HG02798 (cell line): ENCODE data around the gene C16orf89.

Experiments
- ATAC-seq: cut with Tn5 transposase; IDR thresholded peaks from one replicate; pipeline ENCODE4 v1.9.1; 2021; ENCODE audit warnings: mild to moderate bottlenecking; ENCODE audit not compliant: unreplicated experiment, poor library complexity

Gene C16orf89

DNA sequence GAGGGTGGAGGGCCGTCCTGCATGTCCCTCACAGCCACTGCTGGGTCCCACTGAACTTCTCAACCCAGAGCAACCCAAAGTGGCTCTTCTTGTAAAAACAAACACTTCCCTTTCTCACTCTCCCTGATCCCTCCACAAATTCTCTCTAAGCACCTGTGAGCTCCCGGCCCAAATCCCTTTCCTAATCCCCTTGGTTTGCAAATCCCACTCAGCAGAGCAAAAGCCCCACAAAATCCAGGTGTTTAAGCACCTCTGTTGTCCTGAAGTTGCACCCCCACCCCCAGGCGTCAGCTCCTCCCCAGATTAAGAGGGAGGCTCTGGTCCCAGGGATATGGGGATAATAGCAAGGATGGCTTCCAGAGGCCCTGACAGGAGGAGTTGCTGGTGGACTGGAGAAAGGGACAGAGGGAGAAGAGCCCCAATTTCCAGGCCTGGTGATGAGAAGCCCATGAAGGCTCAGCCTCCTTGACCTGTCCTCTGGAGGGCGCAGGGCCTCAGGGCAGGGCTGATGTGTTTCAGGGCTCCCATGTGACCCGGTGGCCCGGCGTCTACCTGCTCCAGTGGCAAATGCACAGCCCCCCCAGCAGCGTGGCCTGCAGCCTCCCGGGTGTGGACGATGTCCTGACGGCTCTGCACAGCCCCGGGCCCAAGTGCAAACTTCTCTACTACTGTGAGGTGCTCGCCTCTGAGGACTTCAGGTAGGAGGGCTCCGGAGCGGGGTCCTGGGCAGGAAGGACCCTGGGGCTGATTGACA is 55.0 kb downstream of the C16orf89 start:
- no peak for ATAC-seq

- ATAC-seq = no peak
Observed at GRCh38 chr16:5008311-5008731, 57.4 kb downstream of the C16orf89 start.

DNA sequence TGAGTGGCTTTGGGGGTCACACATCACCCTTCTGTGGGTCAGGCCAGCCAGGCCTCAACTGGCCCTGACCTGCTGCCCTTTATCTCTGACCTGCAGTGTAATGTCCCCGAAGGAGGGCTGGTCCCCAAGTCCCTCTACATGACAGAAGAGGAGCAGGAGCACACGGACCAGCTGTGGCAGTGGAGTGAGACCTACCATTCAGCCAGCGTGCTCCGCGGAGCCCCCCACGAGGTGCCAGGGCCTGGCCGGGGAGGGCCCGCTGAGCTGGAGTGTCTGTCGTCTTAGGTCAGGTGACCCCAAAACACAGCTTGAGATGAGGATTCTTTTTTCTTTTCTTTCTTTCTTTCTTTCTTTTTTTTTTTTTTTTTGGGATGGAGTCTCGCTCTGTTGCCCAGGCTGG is 58.5 kb downstream of the C16orf89 start:
- ATAC-seq = no peak

- no peak for ATAC-seq
Observed at GRCh38 chr16:5006348-5007193, 59.2 kb downstream of the C16orf89 start.

GRCh38 chr16:5005916-5006315 is 59.8 kb downstream of the C16orf89 start:
- no peak for ATAC-seq

GRCh38 chr16:5004311-5004710 is 61.4 kb downstream of the C16orf89 start:
- ATAC-seq = no peak

DNA sequence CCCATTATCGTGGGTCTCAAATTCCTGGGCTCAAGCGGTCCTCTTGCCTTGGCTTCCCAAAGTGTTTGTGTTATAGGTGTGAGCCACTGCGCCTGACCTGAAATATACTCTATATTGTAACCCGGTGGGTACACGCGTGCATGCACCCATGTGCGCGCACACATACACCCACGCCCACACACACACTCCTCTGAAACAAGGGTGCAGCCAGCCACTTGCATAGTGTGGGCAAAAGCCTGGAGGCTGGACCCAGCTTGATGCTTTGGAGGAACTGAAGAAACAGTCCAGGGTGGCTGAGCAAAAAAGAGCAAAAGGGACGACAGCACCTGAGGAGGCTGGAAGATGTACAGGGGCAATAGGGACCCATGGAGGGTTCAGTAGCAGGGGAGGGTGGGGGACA is 61.9 kb downstream of the C16orf89 start:
- ATAC-seq = no peak

GRCh38 chr16:5003211-5003610 is 62.5 kb downstream of the C16orf89 start:
- no peak for ATAC-seq

DNA sequence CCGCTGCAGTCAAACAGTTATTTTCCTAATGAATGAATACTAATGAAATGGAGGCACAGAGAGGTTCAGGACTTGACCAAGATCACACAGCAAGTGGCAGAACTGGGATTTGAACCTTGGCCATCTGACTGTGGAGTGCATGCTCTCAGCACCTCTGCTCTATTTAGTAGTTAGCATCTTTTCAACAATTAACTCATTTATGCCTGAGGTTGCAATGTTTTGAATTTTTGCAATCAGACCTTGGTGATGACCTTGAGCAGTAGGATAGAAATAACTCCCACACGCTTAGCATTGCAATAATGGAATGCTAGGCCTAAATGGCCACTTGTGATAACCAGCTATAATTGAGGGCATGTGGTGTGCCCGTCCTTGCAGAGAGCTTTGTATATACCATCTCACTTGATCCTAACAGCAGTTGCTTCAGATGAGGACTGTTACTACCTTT is 63.0 kb downstream of the C16orf89 start:
- ATAC-seq = no peak

DNA sequence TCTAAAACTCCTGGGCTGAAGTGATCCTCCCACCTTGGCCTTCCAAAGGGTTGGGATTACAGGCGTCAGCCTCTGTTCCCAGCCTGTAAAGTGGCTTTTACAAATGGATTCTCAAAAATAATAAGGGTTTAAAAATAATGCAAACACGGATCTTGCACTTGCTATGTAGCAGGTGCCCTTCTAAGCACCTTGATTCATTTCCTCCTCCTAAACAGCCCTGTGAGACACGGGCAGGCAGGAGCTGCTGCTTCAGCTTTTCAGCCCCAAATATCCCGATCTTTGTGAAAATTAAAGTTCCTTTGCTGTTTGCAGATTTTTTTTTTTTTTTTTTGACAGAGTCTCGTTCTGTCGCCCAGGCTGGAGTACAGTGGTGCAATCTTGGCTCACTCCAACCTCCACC is 63.8 kb downstream of the C16orf89 start:
- ATAC-seq = no peak

GRCh38 chr16:5001571-5001970 is 64.2 kb downstream of the C16orf89 start:
- no peak for ATAC-seq

GRCh38 chr16:5000573-5001001 is 65.2 kb downstream of the C16orf89 start:
- no peak for ATAC-seq

DNA sequence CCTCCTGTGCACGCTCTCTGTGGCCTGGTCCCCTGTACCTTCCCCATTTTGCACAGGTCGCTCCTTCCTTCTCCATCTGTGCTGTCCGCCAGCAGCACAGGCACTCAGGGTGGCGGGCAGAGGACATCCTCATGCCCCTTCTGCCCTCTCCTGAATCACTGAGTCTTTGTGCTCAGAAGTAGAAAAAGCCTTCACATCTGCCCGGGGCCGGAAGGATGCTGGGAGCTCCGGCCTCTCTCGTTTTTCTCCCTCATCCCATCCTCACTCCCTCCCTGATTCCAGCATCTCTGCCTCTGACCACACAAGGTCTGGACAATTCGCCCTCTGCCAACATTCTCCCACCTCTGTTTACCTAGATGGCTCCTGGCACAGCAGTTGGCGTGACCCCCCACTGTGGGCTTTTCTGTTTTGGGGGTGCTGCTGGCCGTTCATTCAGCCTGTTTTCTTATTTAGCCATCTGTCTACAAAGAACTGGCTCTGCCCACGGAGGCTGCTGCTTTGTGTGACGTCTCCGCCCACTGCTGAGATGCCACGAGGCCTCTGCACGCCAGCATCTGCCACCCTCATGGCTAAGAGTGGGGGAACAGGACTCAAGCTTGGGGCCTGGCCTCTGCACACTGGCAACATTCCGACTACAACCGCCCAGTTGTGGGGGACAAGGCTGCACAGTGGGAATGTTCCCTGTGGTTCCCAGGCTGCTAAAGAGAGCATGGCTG is 70.9 kb downstream of the C16orf89 start:
- ATAC-seq = no peak
